WI38 (cell line): ENCODE results near the gene HOMER3.

Experiments used
- H3K4me3 ChIP-seq: 2 replicates; pipeline ENCODE4 v1.5.1; 2011; ENCODE audit warnings: low read depth, mild to moderate bottlenecking, control low read depth, low read length
- TF ChIP-seq, protein P1 (sequence below): IDR thresholded peaks from 2 replicates; pipeline ENCODE4 v1.5.1; 2012; ENCODE audit warnings: low read depth, mild to moderate bottlenecking, control low read depth, low read length

The HOMER3 gene

DNA sequence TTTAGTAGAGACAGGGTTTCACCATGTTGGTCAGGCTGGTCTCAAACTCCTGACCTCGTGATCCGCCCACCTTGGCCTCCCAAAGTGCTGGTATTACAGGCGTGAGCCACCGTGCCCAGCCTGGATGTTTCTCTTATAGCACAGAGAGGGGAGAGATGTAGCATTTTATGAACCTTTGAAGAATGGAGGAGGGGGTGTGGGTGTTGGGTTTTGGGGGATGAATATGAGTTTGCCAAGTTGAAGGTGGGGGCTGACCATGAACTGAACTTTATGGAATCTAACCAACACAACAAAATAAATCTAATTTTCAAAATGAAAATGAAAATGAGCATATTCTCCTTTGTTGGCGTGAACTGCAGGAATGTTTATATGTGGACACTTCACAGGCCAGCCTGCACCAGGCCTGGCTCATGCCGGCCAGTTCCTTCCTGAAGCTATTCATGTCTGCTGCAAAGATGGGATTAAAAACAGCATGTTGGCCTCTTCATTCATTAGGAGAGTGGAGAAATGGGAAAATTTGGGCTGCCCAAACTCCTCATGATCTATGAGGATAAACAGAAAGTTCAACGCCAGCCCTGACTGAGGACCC, 39.5 kb upstream of the HOMER3 start:
- TF ChIP-seq, protein P1, sequence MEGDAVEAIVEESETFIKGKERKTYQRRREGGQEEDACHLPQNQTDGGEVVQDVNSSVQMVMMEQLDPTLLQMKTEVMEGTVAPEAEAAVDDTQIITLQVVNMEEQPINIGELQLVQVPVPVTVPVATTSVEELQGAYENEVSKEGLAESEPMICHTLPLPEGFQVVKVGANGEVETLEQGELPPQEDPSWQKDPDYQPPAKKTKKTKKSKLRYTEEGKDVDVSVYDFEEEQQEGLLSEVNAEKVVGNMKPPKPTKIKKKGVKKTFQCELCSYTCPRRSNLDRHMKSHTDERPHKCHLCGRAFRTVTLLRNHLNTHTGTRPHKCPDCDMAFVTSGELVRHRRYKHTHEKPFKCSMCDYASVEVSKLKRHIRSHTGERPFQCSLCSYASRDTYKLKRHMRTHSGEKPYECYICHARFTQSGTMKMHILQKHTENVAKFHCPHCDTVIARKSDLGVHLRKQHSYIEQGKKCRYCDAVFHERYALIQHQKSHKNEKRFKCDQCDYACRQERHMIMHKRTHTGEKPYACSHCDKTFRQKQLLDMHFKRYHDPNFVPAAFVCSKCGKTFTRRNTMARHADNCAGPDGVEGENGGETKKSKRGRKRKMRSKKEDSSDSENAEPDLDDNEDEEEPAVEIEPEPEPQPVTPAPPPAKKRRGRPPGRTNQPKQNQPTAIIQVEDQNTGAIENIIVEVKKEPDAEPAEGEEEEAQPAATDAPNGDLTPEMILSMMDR, result no peak
- H3K4me3 ChIP-seq, result no peak overlapping the region

DNA sequence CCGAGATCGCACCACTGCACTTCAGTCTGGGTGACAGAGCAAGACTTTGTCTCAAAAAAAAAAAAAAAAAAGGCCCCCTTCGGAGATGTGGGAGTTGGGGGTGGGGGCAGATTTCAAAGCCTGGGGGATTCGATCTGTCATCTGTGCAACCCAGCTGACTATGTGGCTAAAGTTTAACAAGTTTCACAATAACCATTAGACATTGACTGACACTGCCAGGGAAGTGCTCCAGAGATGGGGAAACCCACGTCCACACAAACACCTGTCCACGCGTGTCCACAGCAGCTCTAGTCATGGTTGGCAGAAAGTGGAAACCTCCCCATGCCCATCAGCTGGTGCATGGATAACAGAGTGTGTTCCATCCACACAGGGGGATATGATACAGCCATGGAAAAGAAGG, 37.6 kb upstream of the HOMER3 start:
- no peak overlapping the region for H3K4me3 ChIP-seq
- TF ChIP-seq, protein P1, result no peak

DNA sequence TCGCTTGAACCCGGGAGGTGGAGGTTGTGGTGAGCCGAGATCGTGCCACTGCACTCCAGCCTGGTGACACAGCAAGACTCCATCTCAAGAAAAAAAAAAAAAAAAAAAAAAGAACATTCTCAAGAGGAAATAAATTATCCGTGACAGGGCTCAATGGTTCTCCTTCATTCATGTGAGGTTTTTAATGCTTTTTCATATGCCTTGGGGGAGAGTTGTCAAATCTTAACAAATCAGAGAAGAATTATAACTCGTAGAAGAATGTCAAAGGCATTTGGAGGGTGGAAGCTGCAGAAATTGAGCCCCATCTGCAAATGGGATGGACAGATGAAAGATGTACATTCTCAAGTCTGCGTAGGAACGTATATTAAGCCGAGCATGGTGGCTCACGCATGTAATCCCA, 34.9 kb upstream of the HOMER3 start:
- TF ChIP-seq, protein P1, result no peak
- H3K4me3 ChIP-seq, result no peak overlapping the region

DNA sequence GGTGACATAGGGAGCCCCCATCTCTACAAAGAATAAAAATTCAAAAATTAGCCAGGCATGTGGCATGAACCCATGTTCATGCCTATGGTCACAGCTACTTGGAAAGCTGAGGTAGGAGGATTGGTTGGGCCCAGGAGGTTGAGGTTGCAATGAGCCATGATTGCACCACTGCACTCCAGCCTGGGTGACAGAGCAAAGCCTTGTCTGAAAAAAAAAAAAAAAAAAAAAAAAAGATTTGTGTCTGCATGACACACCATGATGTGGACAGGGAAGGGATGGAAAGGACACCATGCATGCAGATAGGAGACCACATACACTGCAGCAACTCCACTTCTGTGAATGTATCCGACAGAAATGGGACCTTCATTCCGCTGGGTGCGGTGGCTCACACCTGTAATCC, 34.0 kb upstream of the HOMER3 start:
- TF ChIP-seq, protein P1, result no peak
- H3K4me3 ChIP-seq, result no peak overlapping the region

DNA sequence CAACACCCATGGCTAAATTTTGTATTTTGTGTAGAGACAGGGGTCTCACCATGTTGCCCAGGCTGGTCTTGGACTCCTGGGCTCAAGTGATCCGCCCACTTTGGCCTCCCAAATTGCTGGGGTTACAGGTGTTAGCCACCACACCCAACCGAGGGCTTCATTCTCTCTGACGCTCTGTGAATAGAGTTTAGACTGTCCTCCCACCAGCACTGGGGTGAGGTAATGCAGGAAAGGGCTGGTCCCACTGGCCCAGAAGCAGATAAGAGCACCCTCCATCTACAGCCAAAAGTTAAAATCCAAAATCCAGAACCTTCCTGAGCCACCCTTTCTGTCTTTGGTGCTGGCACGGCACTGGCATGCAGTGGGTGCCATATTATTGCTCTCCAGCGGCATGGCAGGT, 31.8 kb upstream of the HOMER3 start:
- no peak overlapping the region for H3K4me3 ChIP-seq
- TF ChIP-seq, protein P1, result no peak

DNA sequence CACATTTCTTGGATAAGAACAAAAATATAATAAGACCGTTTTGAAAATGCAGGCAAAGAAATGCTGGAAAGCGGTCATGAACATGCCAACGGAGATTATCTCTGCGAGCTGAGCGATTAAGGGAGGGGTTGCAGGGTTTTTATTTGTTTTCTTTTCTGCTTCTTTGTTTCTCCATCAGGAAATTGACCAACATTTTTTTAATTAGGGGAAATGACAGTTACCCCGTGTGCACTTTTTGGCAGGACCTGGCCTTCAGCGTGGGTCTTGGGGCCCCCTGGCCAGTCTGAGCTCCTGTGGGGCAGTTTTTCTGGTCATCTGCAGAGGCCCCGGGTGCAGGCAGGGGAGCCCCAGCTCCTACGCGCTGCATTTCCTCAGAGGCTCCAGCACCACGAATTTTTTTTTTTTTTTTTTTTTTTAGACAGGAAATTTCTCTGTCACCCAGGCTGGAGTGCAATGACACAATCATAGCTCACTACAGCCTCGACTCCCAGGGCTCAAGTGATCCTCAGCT, 31.3 kb upstream of the HOMER3 start:
- H3K4me3 ChIP-seq, result no peak overlapping the region
- TF ChIP-seq, protein P1, result no peak

DNA sequence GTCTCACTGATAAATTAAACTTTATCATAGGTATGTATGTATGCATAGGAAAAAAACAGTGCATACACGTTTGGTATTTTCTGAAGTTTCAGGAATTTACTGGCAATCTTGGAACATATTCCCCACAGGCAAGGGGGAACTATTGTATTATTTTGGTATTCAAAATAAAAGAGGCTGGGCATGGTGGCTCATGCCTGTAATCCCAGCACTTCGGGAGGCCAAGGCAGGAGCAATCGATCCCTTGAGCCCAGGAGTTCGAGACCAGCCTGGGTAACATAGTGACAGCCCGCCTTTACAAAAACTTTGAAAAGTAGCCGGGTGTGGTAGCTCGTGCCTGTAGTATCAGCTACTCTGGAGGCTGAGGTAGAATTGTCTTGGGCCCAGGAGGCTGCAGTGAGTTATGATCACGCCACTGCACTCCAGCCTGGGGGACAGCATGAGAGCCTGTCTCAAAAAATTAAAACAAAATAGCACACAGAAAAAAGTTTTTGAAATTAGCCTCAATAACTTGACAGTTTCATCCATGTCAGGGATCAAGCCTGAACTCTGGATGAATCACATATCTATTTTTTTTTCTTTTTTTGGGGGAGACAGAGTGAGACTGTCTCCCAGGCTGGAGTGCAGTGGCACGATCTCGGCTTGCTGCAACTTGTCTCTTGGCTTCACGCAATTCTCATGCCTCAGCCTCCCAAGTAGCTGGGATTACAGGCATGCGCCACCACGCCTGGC, 29.1 kb upstream of the HOMER3 start:
- no peak overlapping the region for H3K4me3 ChIP-seq
- TF ChIP-seq, protein P1, result no peak
